NCI-H526 treated with DMSO at 0.1 percent for 48 hours (cell line): ENCODE results near the gene PRTFDC1.

Source experiments
- DNase-seq: peaks from one replicate; lab custom pipeline; 2025; lab: John Stamatoyannopoulos, UW

PRTFDC1 gene

GRCh38 chr10:24872790-24873182, 79.6 kb downstream of the PRTFDC1 start:
- DNase-seq = no peak

GRCh38 chr10:24872049-24872789, 80.2 kb downstream of the PRTFDC1 start:
- no peak for DNase-seq

- DNase-seq = no peak
Measured at GRCh38 chr10:24871011-24871935, 81.1 kb downstream of the PRTFDC1 start.

- DNase-seq = no peak
Measured at GRCh38 chr10:24869354-24870015, 82.9 kb downstream of the PRTFDC1 start.

- DNase-seq = no peak
Measured at GRCh38 chr10:24866604-24867583, 85.5 kb downstream of the PRTFDC1 start.

GRCh38 chr10:24865783-24866182, 86.6 kb downstream of the PRTFDC1 start:
- no peak for DNase-seq

GRCh38 chr10:24862589-24862988, 89.8 kb downstream of the PRTFDC1 start:
- no peak for DNase-seq

GRCh38 chr10:24858288-24859270, 93.8 kb downstream of the PRTFDC1 start:
- no peak for DNase-seq

GRCh38 chr10:24857031-24857725, 95.2 kb downstream of the PRTFDC1 start:
- DNase-seq = no peak

GRCh38 chr10:24854256-24854655, 98.2 kb downstream of the PRTFDC1 start:
- DNase-seq = no peak

- no peak for DNase-seq
Measured at GRCh38 chr10:24853661-24854060, 98.7 kb downstream of the PRTFDC1 start.

- no peak for DNase-seq
Measured at GRCh38 chr10:24851629-24852028, 100.8 kb downstream of the PRTFDC1 start.

GRCh38 chr10:24850727-24851296, 101.6 kb downstream of the PRTFDC1 start:
- no peak for DNase-seq

GRCh38 chr10:24849501-24850299, 102.7 kb downstream of the PRTFDC1 start:
- no peak for DNase-seq

- no peak for DNase-seq
Measured at GRCh38 chr10:24849051-24849450, 103.4 kb downstream of the PRTFDC1 start.

- no peak for DNase-seq
Measured at GRCh38 chr10:24848195-24848594, 104.2 kb downstream of the PRTFDC1 start.

- no peak for DNase-seq
Measured at GRCh38 chr10:24847112-24848070, 105.0 kb downstream of the PRTFDC1 start.
